ENCODE data around the gene SPAG9.

SPAG9 gene

GRCh38 chr17:50989149-50989548 is 131.5 kb downstream of the SPAG9 start:
- no peak for DNase-seq (ENCODE audit: low read depth in 1 of 2, low spot score in 1 of 2)

DNA sequence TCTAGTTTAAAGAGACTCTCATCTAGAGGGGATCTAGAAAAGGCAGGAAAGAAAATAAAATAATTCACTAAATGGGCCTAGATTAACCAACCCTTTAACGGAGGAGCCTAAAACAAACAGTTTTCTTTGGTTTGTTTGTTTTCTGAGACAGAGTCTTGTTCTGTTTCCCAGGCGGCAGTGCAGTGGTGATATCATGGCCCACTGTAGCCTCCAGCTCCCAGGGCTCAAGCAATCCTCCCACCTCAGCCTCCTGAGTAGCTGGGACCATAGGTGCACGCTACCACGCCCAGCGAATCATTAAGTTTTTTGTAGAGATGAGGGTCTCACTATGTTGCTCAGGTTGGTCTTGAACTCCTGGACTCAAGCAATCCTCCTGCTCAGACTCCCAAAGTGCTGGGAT is 132.2 kb downstream of the SPAG9 start:
- no peak for DNase-seq (ENCODE audit: low read depth in 1 of 2, low spot score in 1 of 2)

DNA sequence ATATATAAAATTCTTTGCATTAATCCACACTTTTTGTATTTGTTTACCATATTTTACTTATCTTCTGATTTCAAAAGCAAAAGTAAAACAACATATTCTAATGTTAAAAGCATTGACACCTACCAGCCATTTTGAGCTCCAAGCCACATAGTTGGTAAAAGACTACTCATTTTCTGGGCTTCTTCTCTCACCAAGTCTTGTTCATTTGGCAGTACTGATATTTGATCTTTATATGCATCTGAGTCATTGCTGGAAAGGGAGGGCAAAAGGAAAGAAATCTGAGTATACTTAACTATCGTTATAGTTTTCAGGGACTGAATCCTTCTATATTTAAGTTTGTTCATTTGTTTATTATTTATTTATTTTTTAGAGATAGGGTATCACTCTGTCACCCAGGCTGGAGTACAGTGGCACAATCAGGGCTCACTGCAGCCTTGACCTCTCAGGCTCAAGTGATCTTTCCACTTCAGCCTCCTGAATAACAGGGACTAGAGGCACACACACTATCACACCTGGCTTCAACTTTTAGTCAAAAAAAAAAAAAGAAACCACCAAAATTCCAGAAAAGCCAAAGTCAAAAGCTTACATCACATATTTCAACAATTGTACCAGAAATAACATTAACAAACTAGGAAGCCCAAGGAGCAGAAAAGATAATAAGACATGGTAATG is 133.5 kb downstream of the SPAG9 start:
- no peak for DNase-seq (ENCODE audit: low read depth in 1 of 2, low spot score in 1 of 2)

DNA sequence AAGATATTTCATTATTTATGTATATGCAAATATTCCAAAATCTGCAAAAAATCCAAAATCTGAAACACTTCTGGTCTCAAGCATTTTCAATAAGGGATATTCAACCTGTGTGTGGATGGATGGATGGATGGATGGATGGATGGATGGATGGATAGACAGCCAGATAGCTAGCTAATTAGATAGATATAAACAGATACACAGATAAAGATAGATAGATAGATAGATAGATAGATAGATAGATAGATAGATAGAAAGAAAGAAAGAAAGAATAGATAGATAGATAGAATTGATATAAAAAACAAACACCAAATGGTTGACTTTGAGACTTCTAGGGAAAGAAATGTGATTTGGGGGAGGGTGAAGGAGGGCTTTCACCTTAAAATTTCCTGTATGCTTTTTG is 139.4 kb downstream of the SPAG9 start:
- DNase-seq (ENCODE audit: low read depth in 1 of 2, low spot score in 1 of 2) = no peak

GRCh38 chr17:50979524-50979927 is 141.1 kb downstream of the SPAG9 start:
- DNase-seq (ENCODE audit: low read depth in 1 of 2, low spot score in 1 of 2) = no peak

DNA sequence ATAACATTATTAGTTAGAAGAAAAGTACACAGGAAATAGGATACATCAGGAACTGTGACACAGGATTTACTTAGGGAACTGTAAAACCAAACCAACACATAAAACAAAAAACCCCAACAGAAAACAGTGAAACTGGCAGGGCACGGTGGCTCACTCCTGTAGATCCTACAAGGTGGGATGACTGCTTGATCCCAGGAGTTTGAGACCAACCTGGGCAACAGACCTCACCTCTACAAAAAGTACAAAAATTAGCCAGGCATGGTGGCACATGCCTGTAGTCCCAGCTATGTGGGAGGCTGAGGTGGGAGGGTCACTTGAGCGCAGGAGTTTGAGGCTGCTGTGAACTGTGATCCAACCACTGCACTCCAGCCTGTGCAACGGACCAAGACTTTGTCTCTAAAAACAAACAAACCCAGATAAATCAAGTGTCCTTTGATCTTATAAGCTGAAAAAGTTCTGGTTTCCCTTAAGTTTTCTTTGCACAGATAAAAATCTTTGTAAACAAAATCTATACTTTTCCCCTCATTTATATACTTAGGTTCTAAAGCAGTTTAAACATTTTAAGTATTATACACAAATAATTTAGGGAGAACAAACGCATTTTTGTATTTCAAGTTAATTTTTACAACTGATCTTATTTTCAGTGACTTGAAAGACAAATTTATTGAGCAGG is 143.0 kb downstream of the SPAG9 start:
- DNase-seq (ENCODE audit: low read depth in 1 of 2, low spot score in 1 of 2) = no peak

DNA sequence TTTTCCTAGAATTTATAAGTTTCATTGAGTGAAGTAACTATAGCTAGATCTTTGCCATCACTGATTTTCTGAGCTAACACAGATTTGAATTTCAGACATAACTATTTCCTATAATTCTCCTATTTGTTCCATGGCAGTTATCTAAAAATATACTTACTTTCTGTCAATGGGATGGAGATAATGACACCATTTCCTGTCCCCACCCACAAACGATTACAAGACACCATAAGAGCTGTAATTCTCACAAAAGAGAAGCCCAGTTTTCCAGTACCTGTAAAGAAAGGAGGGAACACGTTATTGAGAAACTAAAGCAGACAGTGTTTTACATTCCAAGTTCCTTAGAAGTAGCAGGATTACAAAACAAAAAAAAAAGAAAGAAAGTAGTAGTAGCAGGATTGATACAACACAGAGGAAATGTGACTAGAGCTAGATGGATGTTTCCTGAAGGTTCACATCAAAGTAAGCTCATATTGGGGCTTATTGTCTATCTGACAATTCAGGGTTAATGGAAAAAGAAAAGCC is 143.7 kb downstream of the SPAG9 start:
- no peak for DNase-seq (ENCODE audit: low read depth in 1 of 2, low spot score in 1 of 2)

DNA sequence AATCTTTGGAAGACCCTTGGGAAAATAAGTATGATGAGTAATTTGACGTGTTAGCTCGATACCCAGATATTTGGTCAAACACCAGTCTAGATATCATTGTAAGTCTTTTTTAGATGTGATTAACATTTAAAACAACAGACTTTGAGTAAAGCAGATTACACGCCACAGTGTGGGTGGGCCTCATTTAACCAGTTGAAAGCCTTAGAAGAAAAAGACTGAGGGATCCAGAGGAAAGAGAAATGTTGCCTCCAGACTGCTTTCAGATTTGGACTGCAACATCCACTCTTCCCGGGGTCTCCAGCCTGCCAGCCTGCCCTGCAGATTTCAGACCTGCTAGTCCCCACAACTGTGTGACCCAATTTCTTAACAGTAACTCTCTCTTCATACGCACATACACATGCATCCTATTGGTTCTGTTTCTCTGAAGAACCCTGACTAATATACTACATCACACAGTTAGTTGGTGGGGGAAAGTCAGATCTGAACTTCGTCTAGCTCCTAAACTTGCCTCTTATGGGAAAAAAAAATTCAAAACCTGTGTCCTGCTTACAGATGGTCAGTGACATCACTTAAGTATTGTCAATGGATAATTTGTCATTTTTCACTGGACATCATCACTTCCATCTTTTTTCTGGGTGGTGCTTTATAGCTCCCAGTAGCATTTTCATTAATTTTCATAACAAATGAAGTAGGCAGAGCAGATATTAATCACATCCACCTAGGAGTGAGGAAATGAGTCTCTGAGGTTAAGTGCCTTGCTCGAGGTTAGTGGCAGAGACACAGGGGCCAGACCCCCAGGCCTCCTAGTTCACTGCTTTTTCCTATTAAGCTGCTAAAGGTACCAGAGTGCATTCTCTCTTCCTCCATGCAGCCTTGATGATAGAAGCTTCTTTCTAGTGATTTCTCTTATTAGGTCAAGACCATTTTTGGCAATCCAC is 146.8 kb downstream of the SPAG9 start:
- no peak for DNase-seq (ENCODE audit: low read depth in 1 of 2, low spot score in 1 of 2)

- DNase-seq (ENCODE audit: low read depth in 1 of 2, low spot score in 1 of 2) = no peak
Observed at GRCh38 chr17:50972577-50972976, 148.1 kb downstream of the SPAG9 start.

DNA sequence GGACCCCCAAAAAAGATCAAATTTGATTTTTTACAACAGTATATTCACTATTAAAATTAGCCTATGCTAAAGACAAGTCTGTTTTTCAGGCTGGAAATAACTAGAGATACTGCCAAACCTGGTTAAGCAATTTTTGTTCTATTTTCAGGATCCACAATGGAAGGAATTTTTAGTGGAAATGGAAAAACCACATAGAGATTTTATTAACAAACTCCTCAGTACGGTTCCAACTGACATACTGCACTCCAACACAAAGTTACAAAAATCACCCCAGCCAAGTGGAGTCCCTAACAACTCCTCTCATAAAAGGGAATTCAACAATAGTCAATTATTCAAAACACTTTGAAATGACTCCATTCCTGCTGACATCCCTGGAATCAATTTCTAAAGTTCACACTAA is 152.9 kb downstream of the SPAG9 start:
- no peak for DNase-seq (ENCODE audit: low read depth in 1 of 2, low spot score in 1 of 2)

GRCh38 chr17:50966163-50966666 is 154.5 kb downstream of the SPAG9 start:
- no peak for DNase-seq (ENCODE audit: low read depth in 1 of 2, low spot score in 1 of 2)

DNA sequence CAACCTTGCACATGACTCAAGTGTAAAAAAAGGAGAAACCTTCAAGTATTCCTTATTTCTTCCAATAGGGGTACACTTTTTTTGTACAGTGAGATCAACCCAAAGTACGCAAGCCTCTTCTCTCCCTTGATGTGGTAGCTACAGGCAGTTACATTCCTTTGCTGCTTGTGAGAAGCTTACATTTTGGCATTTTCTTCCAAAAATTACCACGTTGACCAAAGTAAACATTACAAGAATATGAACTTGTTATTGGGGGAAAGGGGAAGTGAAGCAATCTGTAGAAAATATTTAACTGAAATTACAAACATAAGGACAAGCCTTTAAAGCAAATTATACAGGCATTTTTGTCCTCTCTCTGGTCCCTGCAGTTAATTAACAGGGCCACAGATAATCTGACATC is 157.5 kb downstream of the SPAG9 start:
- no peak for DNase-seq (ENCODE audit: low read depth in 1 of 2, low spot score in 1 of 2)

GRCh38 chr17:50961282-50962220 is 159.1 kb downstream of the SPAG9 start:
- DNase-seq (ENCODE audit: low read depth in 1 of 2, low spot score in 1 of 2) = no peak

GRCh38 chr17:50959341-50959740 is 161.3 kb downstream of the SPAG9 start:
- DNase-seq (ENCODE audit: low read depth in 1 of 2, low spot score in 1 of 2) = no peak

GRCh38 chr17:50957600-50958575 is 162.8 kb downstream of the SPAG9 start:
- DNase-seq (ENCODE audit: low read depth in 1 of 2, low spot score in 1 of 2) = no peak

DNA sequence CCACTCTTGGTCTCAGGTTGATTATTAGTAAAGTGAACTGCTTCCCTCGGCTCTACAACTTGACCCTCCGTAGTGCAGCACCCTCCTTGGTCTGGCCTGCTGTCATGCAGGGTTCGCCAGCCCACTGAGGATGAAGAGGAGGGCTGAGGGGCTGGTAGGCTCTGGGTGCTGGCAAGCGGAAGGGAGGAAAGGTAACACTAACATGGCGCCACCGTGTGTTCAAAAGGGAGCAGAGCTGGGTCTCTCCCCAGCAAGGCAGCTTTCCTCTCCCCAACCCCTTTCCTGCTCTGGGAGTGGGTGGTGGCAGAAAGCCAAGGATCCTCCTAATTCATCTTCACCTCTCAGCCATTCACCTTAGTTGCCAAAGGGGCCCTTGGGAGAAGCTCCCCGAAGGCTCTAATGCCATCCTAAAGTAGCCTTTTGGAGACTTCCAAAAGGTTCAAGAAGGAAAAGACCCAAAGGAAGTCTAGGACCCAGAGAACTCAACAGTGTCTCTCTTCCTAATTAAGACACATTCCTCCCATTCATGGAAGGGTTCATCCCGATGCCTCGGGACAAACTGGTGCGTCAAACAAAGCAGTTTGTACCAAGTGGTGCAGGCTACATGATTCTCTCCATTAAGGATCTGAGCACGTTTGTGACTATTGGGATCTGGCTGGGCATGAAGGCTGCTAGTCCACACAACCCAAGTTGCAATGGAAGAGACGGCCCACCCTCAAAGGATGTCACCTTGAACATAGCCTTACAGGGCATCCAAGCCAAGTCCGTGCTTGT is 163.7 kb downstream of the SPAG9 start:
- DNase-seq (ENCODE audit: low read depth in 1 of 2, low spot score in 1 of 2) = peak; percentile 28 to 45

- no peak for DNase-seq (ENCODE audit: low read depth in 1 of 2, low spot score in 1 of 2)
Observed at GRCh38 chr17:50956409-50956749, 164.3 kb downstream of the SPAG9 start.

GRCh38 chr17:50955667-50956120 is 165.0 kb downstream of the SPAG9 start:
- no peak for DNase-seq (ENCODE audit: low read depth in 1 of 2, low spot score in 1 of 2)

Measured in stimulated activated CD4-positive, alpha-beta T cell treated with anti-CD3 and anti-CD28 coated beads, Interleukin-15, amount 100 ng/mL, for 1 hour (primary cell).